ENCODE results near the gene RPTOR.
"Not testable (repeated sequence)": the region's sequence is repeated elsewhere in the genome, so short reads cannot be mapped to it uniquely, and the experiment has no call there.

The RPTOR gene

DNA sequence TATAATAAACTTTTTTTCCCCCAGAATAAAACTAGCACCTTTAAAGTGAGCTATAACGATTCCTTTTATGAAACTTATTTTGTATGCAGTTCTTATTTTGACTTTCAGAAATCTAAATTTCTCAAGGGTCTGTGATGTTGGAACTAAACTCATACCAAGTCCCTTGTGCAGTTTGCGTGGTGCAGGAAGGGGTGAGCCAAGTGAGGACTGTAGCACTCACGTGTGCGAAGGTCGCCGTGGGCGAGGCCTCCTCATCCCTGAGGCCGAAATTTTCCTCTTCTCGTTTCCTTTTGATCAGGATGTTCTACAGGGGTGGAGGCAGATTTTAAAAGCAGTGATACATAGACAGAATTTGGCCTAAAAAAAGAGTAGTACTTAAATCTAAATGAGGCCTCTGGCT is 73.7 kb downstream of the RPTOR start:
- DNase-seq (ENCODE audit: low spot score): no peak

DNA sequence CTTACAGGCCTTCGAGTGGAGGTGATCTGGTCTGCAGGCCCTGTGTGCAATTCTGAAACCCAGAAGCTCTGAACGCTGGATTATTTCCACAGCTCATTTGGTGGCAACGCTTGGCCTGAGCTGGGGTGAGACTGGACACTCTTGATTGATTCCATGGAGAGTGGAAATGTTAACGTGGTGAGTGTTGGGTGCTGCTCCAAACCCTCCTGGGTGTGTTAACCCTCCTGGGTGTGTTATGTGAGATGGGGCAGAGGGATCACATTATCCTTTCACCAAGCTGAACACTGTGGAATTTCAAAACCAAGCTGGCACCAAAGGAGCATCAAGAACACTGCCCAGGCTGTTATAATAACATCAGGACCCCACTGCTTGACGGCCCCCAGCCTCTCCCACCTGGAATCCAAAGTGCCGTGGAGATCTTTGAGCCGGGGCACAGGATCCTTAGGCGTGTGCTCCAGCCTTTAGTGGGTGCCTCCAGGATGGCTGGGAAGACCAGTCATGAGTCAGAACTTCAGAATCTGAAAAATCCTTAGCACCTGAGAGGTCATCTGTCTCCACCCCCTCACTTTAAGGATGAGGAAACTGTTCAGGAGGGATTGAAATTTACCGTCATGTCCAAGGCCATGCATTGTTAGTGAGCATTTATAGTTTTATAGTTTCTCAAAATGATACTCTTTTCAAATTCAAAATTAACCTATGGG is 75.0 kb downstream of the RPTOR start:
- no peak for DNase-seq (ENCODE audit: low spot score)

DNA sequence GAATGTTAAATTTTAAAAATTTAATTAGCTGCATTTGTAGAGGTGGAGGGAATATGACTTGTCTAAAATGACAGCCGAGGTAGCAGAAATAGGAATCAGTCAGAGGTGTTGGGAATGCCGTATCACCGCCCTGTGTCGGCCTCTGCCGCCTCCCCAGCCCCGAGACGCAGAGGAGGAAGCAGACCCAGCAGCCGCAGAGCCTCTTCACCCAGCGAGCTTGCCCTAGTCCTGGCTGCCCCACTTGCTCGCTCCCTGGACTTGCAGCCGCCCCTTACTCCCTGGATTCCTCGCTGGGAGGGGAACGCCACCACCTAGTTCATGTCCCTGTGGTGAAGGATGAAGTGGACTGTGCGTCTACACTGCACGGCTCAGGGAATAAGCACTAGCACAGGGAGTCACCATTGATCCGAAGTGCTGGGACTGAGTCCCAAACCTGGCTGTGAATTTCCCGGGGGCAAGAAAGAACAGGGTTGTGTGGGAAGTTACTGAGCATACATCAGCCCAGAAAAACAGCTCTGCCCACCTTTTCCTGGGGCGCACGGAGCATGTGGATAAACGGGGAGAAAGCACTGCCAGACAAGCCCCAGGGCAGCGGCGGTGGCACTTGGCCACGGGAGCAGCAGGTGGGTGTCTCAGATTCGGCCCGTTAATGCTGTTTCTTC is 76.8 kb downstream of the RPTOR start:
- DNase-seq (ENCODE audit: low spot score): no peak

DNA sequence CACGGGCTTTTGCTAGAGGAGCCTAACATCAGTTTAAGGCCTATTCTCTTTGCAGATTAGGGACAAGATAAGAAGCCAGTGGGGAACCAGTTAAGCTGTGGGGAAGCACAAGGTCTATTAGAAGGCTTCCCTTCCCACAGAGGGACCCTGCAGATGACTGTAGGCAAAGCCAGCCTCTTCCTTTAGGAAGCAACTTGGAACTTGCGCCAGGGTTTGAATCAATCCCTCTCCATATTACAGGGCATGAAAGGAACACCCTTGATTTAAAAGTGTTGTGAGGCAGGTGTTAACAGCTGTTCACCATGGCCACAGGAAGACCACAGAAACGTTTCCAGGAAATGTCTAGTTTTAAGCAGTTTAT is 77.3 kb downstream of the RPTOR start:
- DNase-seq (ENCODE audit: low spot score): no peak

DNA sequence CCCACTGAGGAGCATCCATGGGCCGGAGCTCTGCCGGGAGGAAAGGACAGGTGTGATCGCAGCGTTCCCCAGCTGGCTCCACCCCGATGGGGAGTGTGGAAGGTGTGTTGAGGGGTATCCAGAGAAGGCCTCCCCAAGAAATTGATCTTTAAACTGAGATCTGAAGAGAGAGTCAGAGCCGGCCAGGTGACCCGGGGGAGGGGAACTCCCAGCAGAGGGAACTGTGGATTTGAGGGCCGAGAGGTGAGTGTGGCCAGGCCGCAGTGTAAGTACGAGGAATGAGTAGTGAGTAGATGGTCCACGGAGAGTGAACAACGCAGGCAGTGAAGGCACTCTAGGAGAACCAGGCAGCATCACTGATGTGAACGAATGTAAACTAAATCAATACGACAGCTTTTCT is 80.2 kb downstream of the RPTOR start:
- DNase-seq (ENCODE audit: low spot score): no peak

DNA sequence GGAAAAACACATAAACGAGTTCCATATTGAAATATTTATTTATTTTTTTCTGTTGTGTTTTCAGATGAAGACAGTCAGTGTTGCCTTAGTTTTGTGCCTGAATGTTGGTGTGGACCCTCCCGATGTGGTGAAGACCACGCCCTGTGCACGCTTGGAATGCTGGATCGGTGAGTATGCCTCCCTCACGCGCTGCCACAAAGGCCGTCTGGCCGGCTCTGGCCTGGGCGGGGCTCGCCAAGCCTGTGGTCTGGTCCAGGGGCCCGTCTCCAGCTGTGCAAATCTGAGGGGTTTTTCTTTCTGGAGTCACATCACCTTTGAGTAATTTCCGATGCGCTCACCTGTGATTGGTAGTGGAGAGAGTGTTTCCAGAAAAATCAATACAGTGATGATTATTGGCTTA is 81.0 kb downstream of the RPTOR start:
- no peak for DNase-seq (ENCODE audit: low spot score)

DNA sequence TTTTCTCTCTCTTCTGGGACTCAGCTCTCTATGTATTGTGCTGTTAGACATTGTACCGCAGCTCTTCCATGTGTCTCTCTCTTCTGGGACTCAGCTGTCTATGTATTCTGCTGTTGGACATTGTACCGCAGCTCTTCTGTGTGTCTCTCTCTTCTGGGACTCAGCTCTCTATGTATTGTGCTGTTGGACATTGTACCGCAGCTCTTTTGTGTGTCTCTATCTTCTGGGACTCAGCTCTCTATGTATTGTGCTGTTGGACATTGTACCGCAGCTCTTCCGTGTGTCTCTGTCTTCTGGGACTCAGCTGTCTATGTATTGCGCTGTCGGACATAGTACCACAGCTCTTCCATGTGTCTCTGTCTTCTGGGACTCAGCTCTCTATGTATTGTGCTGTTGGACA is 84.2 kb downstream of the RPTOR start:
- not testable (repeated sequence) for DNase-seq (ENCODE audit: low spot score)

DNA sequence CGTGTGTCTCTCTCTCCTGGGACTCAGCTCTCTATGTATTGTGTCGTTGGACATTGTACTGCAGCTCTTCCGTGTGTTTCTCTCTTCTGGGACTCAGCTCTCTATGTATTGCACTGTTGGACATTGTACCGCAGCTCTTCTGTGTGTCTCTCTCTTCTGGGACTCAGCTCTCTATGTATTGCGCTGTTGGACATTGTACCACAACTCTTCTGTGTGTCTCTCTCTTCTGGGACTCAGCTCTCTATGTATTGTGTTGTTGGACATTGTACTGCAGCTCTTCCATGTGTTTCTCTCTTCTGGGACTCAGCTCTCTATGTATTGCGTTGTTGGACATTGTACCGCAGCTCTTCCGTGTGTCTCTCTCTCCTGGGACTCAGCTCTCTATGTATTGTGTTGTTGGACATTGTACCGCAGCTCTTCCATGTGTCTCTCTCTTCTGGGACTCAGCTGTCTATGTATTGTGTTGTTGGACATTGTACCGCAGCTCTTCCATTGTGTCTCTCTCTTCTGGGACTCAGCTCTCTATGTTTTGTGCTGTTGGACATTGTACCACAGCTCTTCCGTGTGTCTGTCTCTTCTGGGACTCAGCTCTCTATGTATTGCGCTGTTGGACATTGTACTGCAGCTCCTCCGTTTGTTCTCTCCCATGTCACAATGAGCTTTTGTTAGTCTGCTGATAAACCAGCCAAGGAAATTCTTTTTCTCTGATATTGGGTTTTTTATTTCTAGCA is 84.8 kb downstream of the RPTOR start:
- DNase-seq (ENCODE audit: low spot score): peak; percentile 44

DNA sequence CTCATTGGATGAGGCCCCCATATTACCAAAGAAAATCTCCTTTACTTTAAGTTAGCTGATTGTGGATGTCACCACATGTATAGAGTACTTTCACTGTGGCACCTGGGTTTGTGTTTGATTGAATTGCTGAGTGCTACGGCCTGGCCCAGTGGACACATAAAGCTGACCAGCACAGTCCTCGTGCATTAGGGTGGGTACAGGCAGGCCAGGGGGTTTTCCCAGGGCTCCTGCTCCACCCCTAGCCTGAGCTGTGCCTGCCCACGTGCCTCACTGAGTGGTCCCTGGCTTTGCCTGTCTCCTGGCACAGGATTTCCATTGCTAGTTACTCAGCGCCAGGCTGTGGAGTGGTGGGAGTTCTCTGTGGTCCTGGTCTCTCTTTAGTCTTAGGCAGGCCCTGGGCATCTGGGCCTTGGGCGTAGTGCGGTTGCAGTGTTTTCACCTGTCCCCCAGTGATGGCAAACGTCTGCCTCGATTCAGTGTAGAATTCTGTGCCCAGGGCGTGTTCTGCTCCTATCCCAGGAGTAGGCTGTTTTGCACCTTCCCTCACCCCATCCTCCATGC is 86.0 kb downstream of the RPTOR start:
- DNase-seq (ENCODE audit: low spot score): no peak

DNA sequence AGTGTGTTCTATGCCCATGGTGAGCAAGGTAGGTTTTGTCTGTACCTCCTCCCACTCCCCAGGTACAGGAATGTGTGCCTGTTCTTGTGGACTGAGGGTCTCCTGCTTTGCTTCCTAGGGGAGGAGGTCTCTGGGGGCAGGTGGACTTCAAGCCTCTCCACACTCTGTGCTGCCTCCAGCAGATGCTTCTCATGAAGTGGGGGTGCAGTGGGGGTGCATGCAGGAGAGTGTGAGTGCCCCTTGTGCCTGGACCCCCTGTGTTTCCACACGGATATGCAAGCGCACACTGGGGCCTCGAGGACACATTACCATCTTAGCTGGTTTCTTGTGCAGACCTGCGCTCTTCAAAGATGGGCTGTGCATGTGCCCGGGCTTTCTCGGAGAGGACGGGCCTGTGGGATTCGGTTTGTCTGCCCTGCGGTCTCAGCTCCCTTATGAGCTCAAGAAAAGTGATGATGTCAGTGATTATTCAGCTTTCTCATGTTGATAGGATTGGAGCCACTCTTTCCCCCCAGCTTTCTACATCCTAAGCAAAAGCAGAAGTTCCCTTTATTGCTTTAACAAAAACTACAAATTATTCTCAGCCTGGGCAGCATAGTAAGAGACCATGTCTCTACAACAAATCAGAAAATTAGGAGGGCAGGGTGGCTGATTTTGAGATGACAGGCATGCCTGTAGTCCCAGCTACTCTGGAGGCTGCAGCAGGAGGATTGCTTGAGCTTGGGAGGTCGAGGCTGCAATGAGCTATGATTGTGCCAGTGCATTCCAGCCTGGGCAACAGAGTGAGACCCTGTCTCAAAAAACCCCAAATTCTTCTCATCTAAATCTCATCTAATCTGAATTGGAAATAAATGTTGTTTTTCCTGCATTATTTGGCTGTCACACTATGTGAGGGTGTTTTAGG is 86.8 kb downstream of the RPTOR start:
- no peak for DNase-seq (ENCODE audit: low spot score)

DNA sequence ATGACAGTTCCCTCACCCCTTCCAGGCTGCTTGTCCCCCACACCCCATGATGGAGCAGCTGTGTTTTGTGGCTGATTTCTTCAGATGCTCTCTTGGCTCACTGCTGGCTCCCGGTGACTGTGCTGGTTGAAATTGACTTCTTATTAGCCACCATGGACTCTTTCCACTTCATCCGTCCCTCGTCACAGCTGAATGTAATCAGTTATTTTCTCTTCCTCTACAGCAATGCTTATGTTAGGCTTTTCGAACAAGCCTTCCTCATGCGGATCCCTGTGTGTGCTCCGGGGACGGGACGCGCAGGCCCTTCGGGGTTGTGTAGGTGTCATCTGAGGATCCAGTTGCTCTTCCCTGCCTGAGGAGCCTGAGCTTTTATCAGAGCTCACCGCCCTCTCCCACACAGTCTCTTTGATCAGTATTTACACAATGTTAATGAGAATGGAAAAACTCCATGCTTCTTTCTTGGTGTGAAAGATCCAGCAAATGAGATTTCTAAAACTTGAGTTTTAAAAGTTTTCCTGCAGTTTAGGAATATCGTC is 87.5 kb downstream of the RPTOR start:
- peak; percentile 41 for DNase-seq (ENCODE audit: low spot score)

DNA sequence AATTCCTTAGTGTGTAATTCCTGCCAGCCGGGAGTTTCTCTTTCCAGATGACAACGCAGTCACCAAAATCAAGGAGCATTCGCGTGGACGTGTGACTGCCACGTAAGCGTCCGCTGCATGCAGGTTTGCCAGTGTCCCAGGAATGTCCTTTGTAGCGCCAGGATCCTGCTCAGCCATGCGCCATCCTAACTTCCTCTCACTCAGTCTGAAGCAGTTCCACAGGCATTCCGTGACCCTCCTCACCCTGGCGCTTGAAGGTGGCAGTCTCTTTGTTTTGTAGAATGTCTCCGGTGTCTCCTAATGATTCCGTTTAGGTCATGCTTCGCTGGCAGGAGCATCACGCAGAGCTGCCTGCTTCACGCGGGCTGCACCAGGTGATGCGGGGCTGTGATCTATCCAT is 88.6 kb downstream of the RPTOR start:
- no peak for DNase-seq (ENCODE audit: low spot score)

DNA sequence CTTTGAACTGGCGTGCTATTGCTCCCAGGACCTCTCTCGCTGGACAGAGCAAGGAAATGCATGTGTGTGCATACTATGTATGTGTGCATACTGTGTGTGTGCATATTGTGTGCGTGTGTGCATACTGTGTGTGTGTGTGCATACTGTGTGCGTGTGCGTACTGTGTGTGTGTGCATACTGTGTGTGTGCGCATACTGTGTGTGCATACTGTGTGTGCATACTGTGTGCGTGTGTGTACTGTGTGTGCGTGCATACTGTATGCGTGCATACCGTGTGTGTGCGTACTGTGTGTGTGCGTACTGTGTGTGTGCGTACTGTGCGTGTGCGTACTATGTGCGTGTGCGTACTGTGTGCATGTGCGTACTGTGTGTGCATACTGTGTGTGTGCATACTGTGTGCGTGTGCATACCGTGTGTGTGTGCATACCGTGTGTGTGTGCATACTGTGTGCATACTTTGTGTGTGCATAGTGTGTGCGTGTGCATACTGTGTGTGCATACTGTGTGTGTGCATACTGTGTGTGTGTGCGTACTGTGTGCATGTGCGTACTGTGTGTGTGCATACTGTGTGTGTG is 89.4 kb downstream of the RPTOR start:
- DNase-seq (ENCODE audit: low spot score): no peak

DNA sequence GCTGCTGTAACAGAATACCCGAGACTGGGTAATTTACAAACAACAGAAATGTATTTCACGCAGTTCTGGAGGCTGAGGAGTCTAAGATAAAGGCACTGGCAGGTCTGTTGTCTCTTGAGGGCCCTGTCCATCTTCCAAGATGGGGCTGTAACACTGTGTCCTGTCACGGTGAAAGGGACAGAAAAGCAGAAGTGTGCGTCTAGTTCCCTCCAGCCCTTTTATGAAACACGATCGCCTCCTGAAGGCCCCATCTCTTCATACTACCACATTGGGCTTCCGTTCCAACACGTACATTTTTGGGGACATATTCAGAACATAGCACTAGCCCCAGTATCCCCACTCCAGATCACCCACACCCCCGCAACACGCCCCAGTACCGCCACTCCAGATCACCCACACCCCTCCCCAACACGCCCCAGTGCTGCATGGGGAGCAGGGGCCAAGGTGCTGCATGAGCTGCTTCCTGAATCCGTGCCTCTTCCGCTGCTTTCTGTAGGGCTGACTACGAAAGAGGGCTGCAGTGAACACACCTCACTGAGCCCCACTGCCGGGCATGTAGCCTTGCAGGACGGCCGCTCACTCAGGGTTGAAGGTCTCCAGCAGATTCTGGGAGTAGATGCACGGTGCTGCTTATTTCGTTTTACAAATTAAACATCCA is 91.9 kb downstream of the RPTOR start:
- DNase-seq (ENCODE audit: low spot score): no peak

DNA sequence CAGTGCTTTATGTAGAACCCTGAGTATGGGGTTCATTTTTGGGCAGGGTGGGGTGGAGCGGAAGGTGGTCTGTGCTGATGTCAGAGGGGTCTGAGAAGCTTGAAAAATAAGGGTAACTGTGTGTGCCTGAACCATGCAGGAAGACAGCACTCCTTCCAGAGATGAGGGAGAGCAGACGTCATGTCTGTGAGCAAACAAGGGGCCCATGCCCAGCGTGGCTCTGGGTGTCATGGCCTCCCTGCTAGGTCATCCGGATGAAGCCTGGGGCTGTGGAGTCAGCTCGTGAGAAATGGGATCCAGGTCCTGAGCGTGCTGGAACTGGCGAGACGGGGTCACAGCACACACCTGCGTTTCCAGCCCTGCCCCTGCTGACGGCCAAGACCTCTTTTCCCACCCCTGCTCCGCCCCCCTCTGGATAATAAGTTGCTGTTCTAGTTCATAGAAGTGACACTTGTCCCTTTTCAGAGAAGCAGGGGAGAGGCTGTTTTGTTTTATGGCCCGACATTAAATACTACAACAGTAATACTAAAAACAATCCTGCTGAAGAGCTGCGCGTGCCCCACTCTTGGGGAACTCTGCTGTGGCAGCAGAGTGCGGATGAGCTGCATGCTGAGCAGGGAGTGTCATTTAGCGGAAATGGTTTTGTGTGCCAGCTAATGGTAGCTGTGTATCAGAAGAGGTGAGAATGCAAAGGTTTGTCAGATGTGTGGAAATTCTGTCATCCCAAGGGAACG is 92.6 kb downstream of the RPTOR start:
- no peak for DNase-seq (ENCODE audit: low spot score)

DNA sequence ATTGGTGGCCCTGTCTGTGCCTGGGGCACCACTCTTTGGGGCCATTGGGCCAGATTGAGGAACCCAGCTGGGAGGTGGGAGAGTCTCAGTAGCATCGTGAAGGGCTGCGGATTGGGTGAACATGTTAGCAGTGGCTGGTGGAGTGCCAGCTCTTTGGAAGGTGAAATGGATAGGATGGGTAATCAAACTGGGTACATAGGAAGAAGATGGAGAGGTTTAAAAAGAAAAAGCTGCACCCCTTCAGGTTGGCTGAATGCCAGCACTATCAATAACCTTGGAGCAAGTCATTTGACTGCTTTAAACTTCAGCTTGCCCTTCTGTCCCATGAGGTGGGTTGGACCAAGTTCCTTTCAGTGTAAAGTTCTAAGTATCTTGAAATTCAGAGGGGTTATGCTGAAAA is 95.0 kb downstream of the RPTOR start:
- DNase-seq (ENCODE audit: low spot score): no peak

DNA sequence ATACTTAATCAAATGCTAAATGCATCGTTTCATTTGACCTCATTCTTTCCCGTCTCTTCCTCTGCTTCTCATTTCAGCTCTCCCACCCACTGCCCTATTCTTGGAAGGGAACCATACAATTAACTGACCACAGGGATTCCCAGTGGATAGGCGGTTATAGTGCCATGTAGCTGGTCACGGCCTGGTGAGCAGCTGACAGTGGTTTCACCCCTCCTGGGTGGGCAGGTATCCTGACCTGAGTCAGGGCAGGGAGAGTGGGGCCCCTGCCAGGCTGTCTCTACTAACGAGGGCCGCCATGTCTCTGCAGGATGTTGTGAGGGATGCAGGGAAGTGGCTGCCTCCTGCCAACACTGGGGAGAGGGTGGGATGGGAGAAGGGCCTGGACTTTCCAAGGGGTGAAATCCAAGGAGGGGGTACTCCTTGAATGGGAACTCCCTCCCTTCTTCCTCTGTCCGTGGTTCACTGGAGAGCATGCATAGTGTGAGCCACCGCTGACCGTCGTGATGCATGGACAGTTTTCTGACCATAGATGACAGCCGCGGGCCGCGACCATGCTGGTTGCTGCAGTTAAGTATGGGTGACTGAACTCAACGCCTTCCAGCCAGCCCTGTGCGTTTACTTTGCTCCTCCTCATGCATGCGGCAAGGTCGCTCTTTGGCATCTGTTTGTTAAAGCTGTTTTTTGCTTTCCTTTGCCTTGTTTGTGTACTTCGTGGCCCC is 95.9 kb downstream of the RPTOR start:
- no peak for DNase-seq (ENCODE audit: low spot score)

DNA sequence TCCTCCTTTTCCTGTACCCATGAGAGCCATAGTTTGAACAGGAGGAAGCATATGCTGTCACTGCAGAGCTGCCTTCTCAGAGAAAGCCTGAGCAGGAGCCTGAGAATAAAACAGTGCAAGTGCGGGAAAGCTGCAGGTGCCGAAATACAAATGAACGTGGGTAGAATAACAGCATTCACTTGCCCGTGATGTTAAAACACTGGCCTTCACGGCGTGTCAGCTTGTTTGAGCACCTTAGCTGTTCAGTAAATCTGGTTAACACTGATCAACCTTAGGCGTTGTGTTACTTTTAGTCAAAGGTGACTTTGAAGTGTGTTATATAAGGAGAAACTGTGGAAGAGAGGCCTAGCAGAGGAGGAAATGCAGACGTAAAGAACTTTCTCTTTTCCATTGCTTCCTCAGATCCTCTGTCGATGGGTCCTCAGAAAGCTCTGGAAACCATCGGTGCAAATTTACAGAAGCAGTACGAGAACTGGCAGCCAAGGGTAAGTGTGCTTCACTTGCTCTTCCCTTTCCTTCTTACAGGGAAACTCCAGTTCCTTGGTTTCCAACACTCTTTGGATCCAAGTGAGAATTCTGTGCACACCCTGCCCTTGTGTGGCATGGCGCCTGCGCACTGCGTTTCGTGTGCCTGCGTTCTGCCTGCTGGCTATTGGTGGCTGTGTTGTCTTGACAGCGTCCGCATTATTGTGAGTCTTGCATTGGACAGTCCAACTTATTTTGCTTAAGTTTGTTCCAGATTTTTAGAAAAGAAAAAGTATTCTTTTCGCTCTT is 98.9 kb downstream of the RPTOR start:
- no peak for DNase-seq (ENCODE audit: low spot score)

DNA sequence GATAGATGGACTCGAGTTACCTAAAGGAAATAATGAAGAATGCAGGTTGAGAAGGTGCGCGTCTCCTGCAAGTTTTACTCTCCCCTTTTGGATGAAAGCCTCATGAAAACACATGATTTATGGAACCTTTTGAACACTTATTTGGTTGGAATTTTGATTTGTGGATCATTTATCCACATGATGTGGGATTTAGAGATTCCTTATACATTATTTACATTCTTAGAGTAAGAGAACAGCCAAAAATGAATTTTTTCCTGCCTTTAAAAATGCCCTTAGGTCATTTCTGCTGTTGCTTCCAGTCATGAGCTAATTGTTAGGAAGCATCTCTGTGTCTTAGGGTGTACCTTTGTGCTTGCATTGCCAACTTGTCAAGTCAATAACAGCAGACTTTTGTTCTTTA is 99.9 kb downstream of the RPTOR start:
- no peak for DNase-seq (ENCODE audit: low spot score)
